HEK293 (cell line): ENCODE results near the gene ISYNA1.

ENCODE experiments used
- ZNF157 ChIP-seq: fragments of 450-650 bp; formaldehyde crosslinking; IDR thresholded peaks from 2 replicates; pipeline ENCODE4 v1.5.1; 2016; ENCODE audit warnings: missing biosample characterization, missing genetic modification characterization
- ZNF24 ChIP-seq: fragments of 450-650 bp; formaldehyde crosslinking; IDR thresholded peaks from 2 replicates; pipeline ENCODE4 v1.5.1; 2016; ENCODE audit warnings: missing biosample characterization, missing genetic modification characterization
- ZNF621 ChIP-seq: fragments of 450-650 bp; formaldehyde crosslinking; IDR thresholded peaks from 2 replicates; pipeline ENCODE4 v1.5.1; 2017; ENCODE audit warnings: missing biosample characterization, missing genetic modification characterization
- ZSCAN30 ChIP-seq: fragments of 450-650 bp; IDR thresholded peaks from 2 replicates; pipeline ENCODE4 v1.5.1; 2018; ENCODE audit warnings: missing biosample characterization, mild to moderate bottlenecking, missing genetic modification characterization, moderate library complexity

DNA sequence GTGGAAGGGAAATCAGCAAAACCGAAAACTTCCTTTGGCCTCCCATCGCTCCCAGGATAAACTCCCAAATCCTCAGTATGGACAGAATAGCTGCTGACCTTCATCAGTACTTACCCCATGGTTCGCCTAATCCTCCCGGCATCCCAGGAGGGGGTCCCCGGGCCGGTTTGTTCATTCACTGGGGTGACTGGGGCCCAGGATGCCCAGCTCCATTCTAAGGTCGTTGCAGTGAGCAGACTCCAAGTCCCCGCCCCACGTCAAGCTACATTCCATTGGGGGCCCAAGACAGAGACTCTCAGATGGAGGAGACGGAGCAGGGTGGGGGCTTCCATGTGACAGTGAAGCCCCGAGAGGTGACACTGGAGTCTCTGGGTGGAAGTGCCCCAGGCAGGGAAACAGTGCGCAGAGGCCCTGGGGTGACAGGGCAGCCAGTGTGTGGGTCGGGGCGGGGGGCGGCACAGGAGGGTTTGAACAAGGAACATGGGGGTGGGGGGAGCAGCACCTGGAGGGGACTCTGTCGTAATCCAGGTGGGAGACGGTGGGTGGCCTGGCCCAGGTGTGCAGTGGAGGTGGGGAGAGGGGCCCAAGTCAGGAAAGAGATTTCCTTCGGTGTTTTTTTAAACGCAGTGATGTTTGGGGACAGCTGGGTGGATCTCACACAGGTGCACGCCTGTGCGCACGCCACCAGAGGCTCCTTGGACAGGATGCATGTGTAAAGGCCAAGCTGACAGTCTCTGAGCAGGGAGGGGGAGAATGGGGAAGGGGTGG lies 13.6 kb downstream of the ISYNA1 start:
- TF ChIP-seq ZNF24, result no peak
- TF ChIP-seq ZSCAN30, result no peak
- TF ChIP-seq ZNF157 (tag by site-specific recombination), result no peak
- TF ChIP-seq ZNF621 (tag by site-specific recombination), result no peak
